Esophagus muscularis mucosa (tissue), 4 donors: Measurements from ENCODE around the gene TAS1R3. TPM values are rescaled to one million over a fixed set of nuclear protein-coding genes. Genes with fewer than 3 reads are reported as not detected.
A peak's percentile ranks its signal among the peaks of the same experiment; 100 is the strongest.

ENCODE experiments used
- DNase-seq: peaks from one replicate; pipeline ENCODE4 v3.0.0-alpha.2; 2017; ENCODE audit errors: extremely low spot score
- H3K27ac ChIP-seq, 4 donors: fragments of 200-600 bp; sonication (generic); replicated peaks in 1 of 4; 1 replicate in 3 of 4; 2 replicates in 1 of 4; pipeline ENCODE4 v1.5.1; 2016 to 2019; ENCODE audit warnings: mild to moderate bottlenecking in 1 of 4
- H3K27me3 ChIP-seq, 4 donors: fragments of 200-600 bp; sonication (generic); one replicate each; pipeline versions ENCODE4 v1.5.1 to v1.6.0; 2016 to 2019
- H3K36me3 ChIP-seq, 4 donors: fragments of 200-600 bp; sonication (generic); one replicate each; pipeline ENCODE4 v1.5.1; 2016 to 2019
- H3K4me1 ChIP-seq, 4 donors: fragments of 200-600 bp; sonication (generic); one replicate each; pipeline ENCODE4 v1.5.1; 2016 to 2019
- H3K4me3 ChIP-seq, 4 donors: fragments of 200-600 bp; sonication (generic); 1 replicate in 2 of 4; 2 replicates in 2 of 4; pipeline ENCODE4 v1.5.1; 2016 to 2019; ENCODE audit warnings: mild to moderate bottlenecking in 4 of 4, moderate library complexity in 1 of 4
- H3K9me3 ChIP-seq, 4 donors: fragments of 200-600 bp; sonication (generic); 1 replicate in 3 of 4; 2 replicates in 1 of 4; pipeline ENCODE4 v1.5.1; 2016 to 2019
- CTCF ChIP-seq, 3 experiments: fragments of 200-600 bp in 2 of 3; fragments of 450-650 bp in 1 of 3; sonication (generic) in 2 of 3; IDR thresholded peaks; one replicate each; pipeline ENCODE4 v1.5.1; 2017 to 2019; ENCODE audit warnings: antibody characterized with exemption in 3 of 3, mild to moderate bottlenecking in 2 of 3, moderate library complexity in 1 of 3
- EP300 ChIP-seq: sonication (generic); formaldehyde crosslinking; IDR thresholded peaks from one replicate; pipeline ENCODE4 v1.6.1; 2017; ENCODE audit warnings: antibody characterized with exemption
- POLR2A ChIP-seq: fragments of 450-650 bp; IDR thresholded peaks from one replicate; pipeline ENCODE4 v1.6.1; 2017; ENCODE audit warnings: antibody characterized with exemption, moderate library complexity, mild to moderate bottlenecking, low read depth
- POLR2AphosphoS5 ChIP-seq, 2 donors: sonication (generic); formaldehyde crosslinking; IDR thresholded peaks; one replicate each; pipeline ENCODE4 v1.6.1; 2017; ENCODE audit warnings: antibody characterized with exemption in 2 of 2
- WGBS: methylation state at CpG from one replicate; pipeline ENCODE4 v1.1.5; 2018; 5-methylcytosine and 5-hydroxymethylcytosine counted together
- intact Hi-C: fragments of 100-400 bp; cut with DNase I; formaldehyde crosslinking; loops from one replicate; pipeline ENCODE4 v1.15.1; 2023
- total RNA-seq, 4 donors: library from RNA; depleted of rRNA; stranded (reverse); fragments of >200 nt; gene quantifications; one replicate each; pipeline versions ENCODE4 v1.1.0 to v1.2.1, GENCODE V29; 2016

The TAS1R3 gene
- total RNA-seq, 4 donors from 2014 or later: 0.17 to 0.32 TPM; not detected in 2

- H3K27me3 ChIP-seq: peaks cover 0 to 38% (median 1%) of the 10 kb centered on the region in 4 donors
- 84% methylated on average over 10 of the region's 46 CpGs for whole genome bisulfite sequencing
These were observed 43.6 kb upstream of the TAS1R3 start for GRCh38 chr1:1287288-1288110.

DNA sequence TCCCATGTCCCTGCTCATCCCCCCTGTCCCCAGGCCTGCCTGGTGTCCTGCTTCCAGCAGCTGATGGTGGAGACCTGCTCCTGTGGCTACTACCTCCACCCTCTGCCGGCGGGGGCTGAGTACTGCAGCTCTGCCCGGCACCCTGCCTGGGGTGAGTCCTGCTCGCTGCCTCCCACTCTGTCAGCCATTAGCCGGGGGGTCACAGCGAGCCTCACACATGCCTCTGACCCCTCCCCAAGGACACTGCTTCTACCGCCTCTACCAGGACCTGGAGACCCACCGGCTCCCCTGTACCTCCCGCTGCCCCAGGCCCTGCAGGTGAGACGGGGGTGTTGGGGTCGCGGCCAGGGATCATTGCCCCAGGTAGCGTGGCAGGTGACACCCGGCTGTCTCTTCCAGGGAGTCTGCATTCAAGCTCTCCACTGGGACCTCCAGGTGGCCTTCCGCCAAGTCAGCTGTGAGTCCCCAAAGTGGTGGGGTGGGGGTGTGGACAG, 40.8 kb upstream of the TAS1R3 start:
- H3K27ac ChIP-seq: no peak overlapping the region
- TF ChIP-seq POLR2A: no peak
- no peak for TF ChIP-seq POLR2AphosphoS5 (IDR thresholded peaks at IDR 0.05)
- TF ChIP-seq CTCF (IDR thresholded peaks at IDR 0.05): peak; percentile 51 to 70 (median 63)
- WGBS: 43% methylated on average over 12 of the region's 15 CpGs
- no peaks in the 10 kb centered on the region for H3K9me3 ChIP-seq
- peaks cover 0 to 20% (median 14%) of the 10 kb centered on the region in 4 donors for H3K4me1 ChIP-seq
- H3K4me3 ChIP-seq: no peak overlapping the region
- intact Hi-C loops: loop anchor here (2.0 to 5.0 kb wide), 2 partner anchors 167 to 258 kb away; no protein-coding TSS in a partner anchor
- H3K36me3 ChIP-seq: peaks cover 0 to 26% (median 20%) of the 10 kb centered on the region in 4 donors
- H3K27me3 ChIP-seq: peaks cover 0 to 27% (median 1%) of the 10 kb centered on the region in 4 donors
- no peak for DNase-seq

More at GRCh38 chr1:1287288-1288110, 43.6 kb upstream of the TAS1R3 start:
- no peak for DNase-seq
- H3K36me3 ChIP-seq: no peaks in the 10 kb centered on the region
- H3K9me3 ChIP-seq: no peaks in the 10 kb centered on the region
- no peak for TF ChIP-seq CTCF (IDR thresholded peaks at IDR 0.05)
- TF ChIP-seq POLR2A: no peak
- no peak for TF ChIP-seq POLR2AphosphoS5 (IDR thresholded peaks at IDR 0.05)
- no peak for TF ChIP-seq EP300
- H3K4me1 ChIP-seq: peaks cover 0 to 20% (median 14%) of the 10 kb centered on the region in 4 donors
- H3K4me3 ChIP-seq: no peak overlapping the region
- intact Hi-C loops: no loop called here
- H3K27ac ChIP-seq: no peak overlapping the region

DNA sequence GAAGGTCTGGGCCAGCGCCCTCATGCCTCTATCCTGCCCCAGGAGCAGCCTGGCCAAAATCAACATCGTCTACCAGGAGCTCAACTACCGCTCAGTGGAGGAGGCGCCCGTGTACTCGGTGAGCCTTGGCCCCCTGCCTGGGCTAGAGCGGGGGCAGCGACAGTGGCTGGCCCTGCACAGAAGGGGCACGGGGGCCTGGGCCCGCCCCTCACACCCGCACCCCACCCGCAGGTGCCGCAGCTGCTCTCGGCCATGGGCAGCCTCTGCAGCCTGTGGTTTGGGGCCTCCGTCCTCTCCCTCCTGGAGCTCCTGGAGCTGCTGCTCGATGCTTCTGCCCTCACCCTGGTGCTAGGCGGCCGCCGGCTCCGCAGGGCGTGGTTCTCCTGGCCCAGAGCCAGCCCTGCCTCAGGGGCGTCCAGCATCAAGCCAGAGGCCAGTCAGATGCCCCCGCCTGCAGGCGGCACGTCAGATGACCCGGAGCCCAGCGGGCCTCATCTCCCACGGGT, 40.0 kb upstream of the TAS1R3 start:
- intact Hi-C loops: loop anchor here (2.0 to 5.0 kb wide), 2 partner anchors 168 to 259 kb away; no protein-coding TSS in a partner anchor
- peaks cover 0 to 34% (median 28%) of the 10 kb centered on the region in 4 donors for H3K36me3 ChIP-seq
- H3K27me3 ChIP-seq: peaks cover 0 to 19% (median 1%) of the 10 kb centered on the region in 4 donors
- TF ChIP-seq EP300 (no peak), CTCF (IDR thresholded peaks at IDR 0.05) (no peak), POLR2A (no peak), POLR2AphosphoS5 (IDR thresholded peaks at IDR 0.05) (peak in 1 of 2 donors; percentile 2)
- no peak overlapping the region for H3K4me3 ChIP-seq
- DNase-seq: no peak
- no peaks in the 10 kb centered on the region for H3K9me3 ChIP-seq
- H3K4me1 ChIP-seq: peaks cover 0 to 20% (median 14%) of the 10 kb centered on the region in 4 donors
- WGBS: 46% methylated on average over 12 of the region's 28 CpGs
- H3K27ac ChIP-seq: no peak overlapping the region

DNA sequence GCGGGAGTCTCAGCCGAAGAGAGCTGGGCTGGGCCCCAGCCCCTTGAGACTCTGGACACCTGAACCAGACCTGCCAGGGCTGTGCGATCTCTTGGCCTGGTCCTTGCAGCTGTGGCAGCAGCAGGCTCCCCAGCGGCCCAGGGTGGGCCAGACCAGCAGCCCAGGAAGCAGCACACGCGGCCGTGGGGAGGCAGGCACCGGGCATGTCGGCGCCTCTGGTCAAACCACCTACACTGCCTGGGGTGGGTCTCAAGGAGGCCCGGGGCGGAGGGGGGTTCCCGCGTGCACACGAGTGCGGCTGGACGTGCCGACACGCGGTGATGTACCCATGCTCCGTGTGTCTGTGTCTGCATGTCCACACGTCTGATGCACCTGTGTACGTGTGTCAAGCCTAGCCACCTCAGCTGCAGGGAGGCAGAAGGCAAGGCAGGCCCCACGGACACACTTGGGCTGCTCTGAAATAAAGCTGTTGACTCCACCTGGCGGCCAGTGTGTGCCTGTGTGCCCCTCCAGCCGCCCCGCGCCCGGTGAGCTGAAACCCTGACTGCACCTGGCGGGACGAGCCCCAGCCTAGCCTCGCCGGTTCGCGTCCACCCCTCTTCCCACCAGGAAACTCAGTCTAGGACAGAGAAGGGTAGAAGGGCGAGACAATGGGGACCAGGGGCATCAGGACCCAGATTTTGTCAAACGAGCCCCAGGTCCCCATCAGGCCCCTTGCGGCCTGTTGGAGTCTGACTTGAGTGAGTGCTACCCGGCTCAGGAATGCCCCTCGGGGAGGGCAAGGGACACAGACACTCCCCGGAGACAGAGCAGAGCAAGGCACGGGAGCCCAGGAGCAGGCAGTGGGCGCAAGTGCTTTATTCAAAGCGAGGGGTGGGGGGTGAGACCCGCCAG, 39.3 kb upstream of the TAS1R3 start:
- Histone ChIP-seq H3K27ac (no peak overlapping the region), H3K9me3 (no peaks in the 10 kb centered on the region), H3K4me1 (peaks cover 0 to 20% (median 14%) of the 10 kb centered on the region in 4 donors), H3K36me3 (peaks cover 3 to 41% (median 35%) of the 10 kb centered on the region in 4 donors), H3K27me3 (peaks cover 0 to 12% (median 0%) of the 10 kb centered on the region in 4 donors), H3K4me3 (no peak overlapping the region)
- TF ChIP-seq EP300: no peak
- no peak for TF ChIP-seq POLR2A
- peak; percentile 56 to 74 (median 66) for TF ChIP-seq CTCF (IDR thresholded peaks at IDR 0.05)
- TF ChIP-seq POLR2AphosphoS5 (IDR thresholded peaks at IDR 0.05): peak in 1 of 2 donors; percentile 5
- intact Hi-C loops: loop anchor here (2.0 to 5.0 kb wide), 2 partner anchors 169 to 259 kb away; no protein-coding TSS in a partner anchor
- WGBS: 66% methylated on average over 7 of the region's 45 CpGs
- DNase-seq: peak; percentile 93
